Measurements from ENCODE around the gene ENOX1. TPM values are rescaled to one million over a fixed set of nuclear protein-coding genes. Genes with fewer than 3 reads are reported as not detected.
A peak's percentile ranks its signal among the peaks of the same experiment; 100 is the strongest.

The ENOX1 gene
- polyA plus RNA-seq, 1 donor (not counting 4 experiments of a cell fraction or from before 2014, with no cell fraction given), result 1.1 TPM

- Histone ChIP-seq H3K9me3 (ENCODE audit: control insufficient read depth, low read depth, low read length) (no peaks in the 10 kb centered on the region), H3K9me1 (ENCODE audit: control insufficient read depth, extremely low read depth, insufficient read depth, low read length) (no peaks in the 10 kb centered on the region), H3K4me3 (ENCODE audit: control insufficient read depth in 2 of 3, extremely low read depth in 1 of 3, insufficient read depth in 2 of 3, low read depth in 1 of 3, low read length in 3 of 3) (no peak overlapping the region), H3K36me3 (ENCODE audit: control insufficient read depth in 2 of 2, extremely low read depth in 1 of 2, insufficient read depth in 2 of 2, low read length in 2 of 2) (no peaks in the 10 kb centered on the region), H3K79me2 (ENCODE audit: control insufficient read depth, insufficient read depth, low read length) (no peaks in the 10 kb centered on the region), H2AFZ (ENCODE audit: control insufficient read depth, low read length) (no peak overlapping the region), H3K4me2 (ENCODE audit: control insufficient read depth, extremely low read depth, insufficient read depth, low read depth, low read length) (no peak overlapping the region), H4K20me1 (ENCODE audit: control insufficient read depth, extremely low read depth, insufficient read depth, low read length) (no peaks in the 10 kb centered on the region), H3K27ac (ENCODE audit: control insufficient read depth, insufficient read depth, low read length) (no peak overlapping the region), H3K4me1 (ENCODE audit: control insufficient read depth, extremely low read depth, insufficient read depth, low read length) (no peaks in the 10 kb centered on the region), H3K27me3 (ENCODE audit: control insufficient read depth, extremely low read depth, insufficient read depth, low read length) (no peaks in the 10 kb centered on the region), H3K9ac (ENCODE audit: control insufficient read depth, extremely low read depth, insufficient read depth, low read length) (no peak overlapping the region)
- dilution Hi-C loops (cut with MboI; ENCODE audit: extremely low pct_ligation_motif_present, low sequenced_read_pairs), result no loop called here
- DNase-seq (ENCODE audit: low read depth, low spot score) (no peak), FAIRE-seq (no peak)
- TF ChIP-seq EZH2 (IDR thresholded peaks at IDR 0.05; ENCODE audit: low read length), result no peak
- TF ChIP-seq CTCF (optimal IDR thresholded peaks at IDR 0.05 in 1 of 3, IDR thresholded peaks at IDR 0.05 in 1 of 3, conservative IDR thresholded peaks at IDR 0.05 in 1 of 3; ENCODE audit: extremely low read depth in 1 of 3, insufficient read depth in 2 of 3, low read length in 3 of 3), result no peak
Observed at GRCh38 chr13:43376596-43376995, 410.2 kb downstream of the ENOX1 start.

- Histone ChIP-seq H3K4me2 (ENCODE audit: control insufficient read depth, extremely low read depth, insufficient read depth, low read depth, low read length) (no peak overlapping the region), H3K9ac (ENCODE audit: control insufficient read depth, extremely low read depth, insufficient read depth, low read length) (no peak overlapping the region), H3K4me3 (ENCODE audit: control insufficient read depth in 2 of 3, extremely low read depth in 1 of 3, insufficient read depth in 2 of 3, low read depth in 1 of 3, low read length in 3 of 3) (no peak overlapping the region), H3K4me1 (ENCODE audit: control insufficient read depth, extremely low read depth, insufficient read depth, low read length) (no peaks in the 10 kb centered on the region), H3K9me3 (ENCODE audit: control insufficient read depth, low read depth, low read length) (no peaks in the 10 kb centered on the region), H3K79me2 (ENCODE audit: control insufficient read depth, insufficient read depth, low read length) (no peaks in the 10 kb centered on the region), H3K27me3 (ENCODE audit: control insufficient read depth, extremely low read depth, insufficient read depth, low read length) (no peaks in the 10 kb centered on the region), H3K36me3 (ENCODE audit: control insufficient read depth in 2 of 2, extremely low read depth in 1 of 2, insufficient read depth in 2 of 2, low read length in 2 of 2) (no peaks in the 10 kb centered on the region), H3K9me1 (ENCODE audit: control insufficient read depth, extremely low read depth, insufficient read depth, low read length) (no peaks in the 10 kb centered on the region), H2AFZ (ENCODE audit: control insufficient read depth, low read length) (no peak overlapping the region), H3K27ac (ENCODE audit: control insufficient read depth, insufficient read depth, low read length) (no peak overlapping the region), H4K20me1 (ENCODE audit: control insufficient read depth, extremely low read depth, insufficient read depth, low read length) (no peaks in the 10 kb centered on the region)
- DNase-seq (ENCODE audit: low read depth, low spot score) (no peak), FAIRE-seq (peak; percentile 17)
- no peak for TF ChIP-seq CTCF (optimal IDR thresholded peaks at IDR 0.05 in 1 of 3, IDR thresholded peaks at IDR 0.05 in 1 of 3, conservative IDR thresholded peaks at IDR 0.05 in 1 of 3; ENCODE audit: extremely low read depth in 1 of 3, insufficient read depth in 2 of 3, low read length in 3 of 3)
- TF ChIP-seq EZH2 (IDR thresholded peaks at IDR 0.05; ENCODE audit: low read length), result no peak
- dilution Hi-C loops (cut with MboI; ENCODE audit: extremely low pct_ligation_motif_present, low sequenced_read_pairs), result no loop called here
Observed at GRCh38 chr13:43375797-43376465, 410.8 kb downstream of the ENOX1 start.

Data from keratinocyte (primary cell).